Naive thymus-derived CD4-positive, alpha-beta T cell (primary cell): ENCODE data around the gene FIZ1. TPM values are rescaled to one million over a fixed set of nuclear protein-coding genes. Genes with fewer than 3 reads are reported as not detected.
A peak's percentile ranks its signal among the peaks of the same experiment; 100 is the strongest.

ENCODE experiments used
- ATAC-seq: fragments of 150-1000 bp; cut with Tn5 transposase; 2 replicates; pipeline ENCODE4 v1.10.0; 2021; ENCODE audit warnings: mild to moderate bottlenecking, moderate library complexity
- CTCF ChIA-PET: fragments of 350-600 bp; sonication (Branson Sonifier 250); formaldehyde crosslinking; loops from one replicate; lab custom pipeline; 2021; ENCODE audit warnings: antibody characterized with exemption; lab: Charles Lee
- POLR2A ChIA-PET: fragments of 350-600 bp; sonication (Branson Sonifier 250); formaldehyde crosslinking; loops from one replicate; lab custom pipeline; 2021; ENCODE audit warnings: antibody characterized with exemption, inconsistent platforms; lab: Charles Lee
- DNase-seq, 9 donors: peaks; one replicate each; pipeline versions ENCODE4 v3.0.0 to v3.0.0-alpha.2; 2020 to 2022; ENCODE audit warnings: mixed read lengths in 1 of 9
- H3K27ac ChIP-seq: one replicate; pipeline ENCODE4 v1.7.0; 2013; ENCODE audit warnings: mild to moderate bottlenecking, low read depth, low read length, moderate library complexity
- H3K27me3 ChIP-seq, 2 donors: one replicate each; pipeline ENCODE4 v1.7.0; 2013; ENCODE audit warnings: low read length in 2 of 2, mild to moderate bottlenecking in 2 of 2, moderate library complexity in 2 of 2; ENCODE audit not compliant: control insufficient read depth in 2 of 2, insufficient read depth in 2 of 2
- H3K36me3 ChIP-seq, 3 experiments: 1 replicate in 2 of 3; 2 replicates in 1 of 3; pipeline ENCODE4 v1.7.0; 2013; ENCODE audit warnings: low read length in 3 of 3, mild to moderate bottlenecking in 3 of 3, moderate library complexity in 1 of 3; ENCODE audit not compliant: insufficient read depth in 3 of 3, control insufficient read depth in 2 of 3
- H3K4me1 ChIP-seq, 2 donors: one replicate each; pipeline ENCODE4 v1.7.0; 2013; ENCODE audit warnings: low read length in 2 of 2, mild to moderate bottlenecking in 2 of 2, moderate library complexity in 1 of 2; ENCODE audit not compliant: control insufficient read depth in 2 of 2, insufficient read depth in 2 of 2
- H3K4me3 ChIP-seq: 2 replicates; pipeline ENCODE4 v1.7.0; 2013; ENCODE audit warnings: mild to moderate bottlenecking, low read length
- H3K9me3 ChIP-seq, 3 experiments: 1 replicate in 2 of 3; 2 replicates in 1 of 3; pipeline ENCODE4 v1.7.0; 2013; ENCODE audit warnings: low read length in 3 of 3; ENCODE audit not compliant: control insufficient read depth in 2 of 3
- H3K27ac Mint-ChIP-seq, 9 donors: one replicate each; pipeline ENCODE4 v1.8.0; 2020 to 2022; ENCODE audit warnings: mixed read lengths in 9 of 9, mild to moderate bottlenecking in 8 of 9, moderate library complexity in 5 of 9, inconsistent platforms in 2 of 9
- H3K27me3 Mint-ChIP-seq, 5 donors: one replicate each; pipeline ENCODE4 v1.8.0; 2021 to 2022; ENCODE audit warnings: mixed read lengths in 5 of 5, mild to moderate bottlenecking in 1 of 5
- H3K36me3 Mint-ChIP-seq, 5 donors: one replicate each; pipeline ENCODE4 v1.8.0; 2020 to 2022; ENCODE audit warnings: mixed read lengths in 5 of 5, mild to moderate bottlenecking in 3 of 5, inconsistent platforms in 1 of 5
- H3K4me1 Mint-ChIP-seq, 7 donors: one replicate each; pipeline ENCODE4 v1.8.0; 2020 to 2022; ENCODE audit warnings: mixed read lengths in 7 of 7, mild to moderate bottlenecking in 3 of 7, inconsistent platforms in 1 of 7
- H3K4me3 Mint-ChIP-seq, 10 donors: one replicate each; pipeline ENCODE4 v1.8.0; 2020 to 2022; ENCODE audit warnings: mild to moderate bottlenecking in 10 of 10, mixed read lengths in 10 of 10, moderate library complexity in 6 of 10, inconsistent platforms in 2 of 10
- H3K9me3 Mint-ChIP-seq, 11 donors: one replicate each; pipeline ENCODE4 v1.8.0; 2020 to 2022; ENCODE audit warnings: mixed read lengths in 11 of 11, mild to moderate bottlenecking in 4 of 11, inconsistent platforms in 1 of 11, moderate library complexity in 1 of 11
- intact Hi-C, 2 donors: fragments of 100-400 bp; cut with micrococcal nuclease; formaldehyde crosslinking; loops; one replicate each; pipeline ENCODE4 v1.15.1; 2023
- polyA plus RNA-seq, 2 donors: library from polyadenylated mRNA; unstranded; fragments of 300-500 nt; fragmentation: Illumina TruSeq; gene quantifications; one replicate each; pipeline ENCODE4 v1.2.3, GENCODE V29; 2021
- total RNA-seq, 6 experiments: library from RNA in 5 of 6; stranded (reverse) in 5 of 6; gene quantifications; 1 replicate in 5 of 6; 2 replicates in 1 of 6; pipeline ENCODE4 v1.2.3 and lab custom pipeline; 2021 to 2026

Gene FIZ1
- total and polyA plus RNA-seq, 7 experiments from 2014 or later, result 3.3 to 32.0 (median 10.6) TPM

- no peaks in the 10 kb centered on the region for H3K36me3 ChIP-seq
- H3K4me3 Mint-ChIP-seq, result no peak overlapping the region
- H3K4me3 ChIP-seq, result no peak overlapping the region
- peaks cover 0 to 10% (median 0%) of the 10 kb centered on the region in 7 donors for H3K4me1 Mint-ChIP-seq
- H3K9me3 ChIP-seq, result no peaks in the 10 kb centered on the region
- POLR2A ChIA-PET, result no interaction called here
- intact Hi-C loops, result no loop called here
- H3K36me3 Mint-ChIP-seq, result no peaks in the 10 kb centered on the region
- H3K27ac Mint-ChIP-seq, result peak overlapping the region in 1 of 9 donors; percentile 49
- no peaks in the 10 kb centered on the region for H3K4me1 ChIP-seq
- H3K27ac ChIP-seq, result no peak overlapping the region
- H3K27me3 ChIP-seq, result no peaks in the 10 kb centered on the region
- no peak for DNase-seq
- CTCF ChIA-PET, result no interaction called here
- H3K27me3 Mint-ChIP-seq, result peaks cover 11 to 35% (median 17%) of the 10 kb centered on the region in 5 donors
- peaks cover 0 to 6% (median 0%) of the 10 kb centered on the region in 11 donors for H3K9me3 Mint-ChIP-seq
- ATAC-seq, result peak; percentile 32
Measured at GRCh38 chr19:55546822-55547614, 52.3 kb downstream of the FIZ1 start.

DNA sequence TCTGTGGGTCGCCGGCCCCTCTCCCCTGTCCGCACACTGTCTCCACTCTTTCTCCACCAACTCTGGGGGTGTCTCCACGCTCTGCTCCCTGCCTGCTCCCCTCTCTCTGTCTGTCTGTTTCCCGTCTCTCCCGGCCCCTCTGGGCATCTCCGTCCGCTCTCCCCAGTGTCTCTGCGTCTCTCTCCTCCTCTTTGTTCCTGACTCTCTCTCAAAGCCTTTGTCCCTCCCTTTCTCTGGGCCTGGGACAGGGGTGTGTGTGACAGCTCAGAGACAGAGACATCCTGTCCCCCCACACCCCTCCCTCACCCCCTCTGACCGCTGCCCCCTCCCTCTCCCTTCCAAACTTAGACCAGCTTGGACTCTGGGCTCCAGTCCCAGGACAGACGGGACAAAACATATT is 53.3 kb downstream of the FIZ1 start:
- Mint-ChIP-seq H3K27me3 (peaks cover 11 to 35% (median 21%) of the 10 kb centered on the region in 5 donors), H3K4me1 (peaks cover 0 to 10% (median 0%) of the 10 kb centered on the region in 7 donors), H3K36me3 (no peaks in the 10 kb centered on the region), H3K9me3 (peaks cover 0 to 6% (median 0%) of the 10 kb centered on the region in 11 donors), H3K4me3 (no peak overlapping the region), H3K27ac (peak overlapping the region in 1 of 9 donors; percentile 25)
- H3K36me3 ChIP-seq, result no peaks in the 10 kb centered on the region
- H3K27me3 ChIP-seq, result no peaks in the 10 kb centered on the region
- ChIA-PET CTCF (no interaction called here), POLR2A (no interaction called here)
- intact Hi-C loops, result no loop called here
- ATAC-seq (no peak), DNase-seq (no peak)
- no peaks in the 10 kb centered on the region for H3K9me3 ChIP-seq
- H3K4me3 ChIP-seq, result no peak overlapping the region
- no peak overlapping the region for H3K27ac ChIP-seq
- H3K4me1 ChIP-seq, result no peaks in the 10 kb centered on the region

DNA sequence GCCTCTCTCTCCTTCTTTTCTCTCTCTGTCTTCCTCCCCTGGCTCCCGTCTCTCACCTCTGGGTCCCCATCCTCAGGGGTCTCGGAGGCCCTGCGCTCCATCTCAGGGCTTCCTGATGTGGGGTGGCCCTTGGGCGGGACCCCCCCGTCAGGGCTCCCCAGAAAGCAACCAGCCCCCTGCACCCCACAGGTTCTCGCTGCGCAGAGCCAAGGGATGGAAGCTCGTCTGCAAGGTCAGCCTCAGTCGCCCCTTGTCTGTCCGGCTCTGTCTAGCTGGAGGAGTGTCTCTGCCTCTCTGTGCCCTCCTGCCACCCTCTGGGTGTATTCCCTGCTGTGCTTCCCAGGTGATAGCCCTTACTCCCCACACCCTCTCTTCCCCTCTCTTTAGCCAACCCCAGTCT is 53.9 kb downstream of the FIZ1 start, which contains the start of gene SBK3:
Gene SBK3, minus strand, starts transcription at position 101 of the 400 bp plus-strand sequence. Its CDS starts 0 bp downstream, at position 101.
- Histone ChIP-seq H3K36me3 (no peaks in the 10 kb centered on the region), H3K27me3 (no peaks in the 10 kb centered on the region), H3K4me1 (no peaks in the 10 kb centered on the region), H3K4me3 (no peak within 1 kb of the TSS), H3K9me3 (no peaks in the 10 kb centered on the region), H3K27ac (no peak within 1 kb of the TSS)
- Mint-ChIP-seq H3K36me3 (no peaks in the 10 kb centered on the region), H3K4me1 (peaks cover 0 to 10% (median 0%) of the 10 kb centered on the region in 7 donors), H3K27ac (peak within 1 kb of the TSS in 2 of 9 donors; percentile 23 to 25), H3K27me3 (peaks cover 11 to 38% (median 21%) of the 10 kb centered on the region in 5 donors), H3K9me3 (peaks cover 0 to 6% (median 0%) of the 10 kb centered on the region in 11 donors), H3K4me3 (no peak within 1 kb of the TSS)
- intact Hi-C loops, result no loop called here
- CTCF ChIA-PET, result no interaction called here
- DNase-seq (no peak), ATAC-seq (no peak)
- POLR2A ChIA-PET, result no interaction called here

DNA sequence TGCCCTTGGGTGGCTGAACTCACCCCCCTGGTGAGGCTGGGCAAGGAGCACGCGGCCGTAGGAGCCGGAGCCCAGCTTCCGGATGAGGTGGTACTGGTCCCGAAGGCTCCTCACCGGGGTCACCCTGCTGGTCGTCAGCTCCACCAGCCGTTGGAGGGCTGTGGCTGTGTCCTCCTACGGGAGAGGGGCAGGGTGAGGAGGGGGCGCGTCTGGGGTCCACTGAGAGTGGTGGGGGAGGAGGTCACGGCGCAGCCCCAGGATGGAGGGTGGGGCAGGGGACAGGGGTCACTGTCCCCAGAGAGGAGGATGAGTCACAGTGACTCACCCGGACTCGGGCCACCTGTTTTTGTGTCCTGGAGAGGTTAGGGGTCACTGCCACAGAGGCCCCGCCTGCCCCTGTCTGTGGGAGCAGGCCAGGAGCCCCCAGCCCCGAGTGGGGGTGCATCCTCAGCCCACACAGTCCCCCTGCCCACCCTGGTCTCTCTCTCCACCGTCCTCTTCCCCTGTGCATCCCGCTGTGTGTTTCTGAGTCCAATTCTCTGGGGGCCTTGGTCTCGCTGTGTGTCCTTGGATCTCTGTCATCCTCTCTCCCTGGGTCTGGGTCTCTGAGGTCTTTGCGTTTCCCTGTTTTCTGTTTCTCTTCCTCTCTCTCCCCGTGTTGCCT is 54.4 kb downstream of the FIZ1 start:
- H3K27ac Mint-ChIP-seq, result peak overlapping the region in 1 of 9 donors; percentile 23
- peaks cover 0 to 6% (median 0%) of the 10 kb centered on the region in 11 donors for H3K9me3 Mint-ChIP-seq
- ATAC-seq (no peak), DNase-seq (no peak)
- Histone ChIP-seq H3K36me3 (no peaks in the 10 kb centered on the region), H3K27me3 (no peaks in the 10 kb centered on the region), H3K4me1 (no peaks in the 10 kb centered on the region), H3K4me3 (no peak overlapping the region), H3K27ac (no peak overlapping the region), H3K9me3 (no peaks in the 10 kb centered on the region)
- CTCF ChIA-PET, result no interaction called here
- POLR2A ChIA-PET, result no interaction called here
- intact Hi-C loops, result no loop called here
- H3K36me3 Mint-ChIP-seq, result no peaks in the 10 kb centered on the region
- no peak overlapping the region for H3K4me3 Mint-ChIP-seq
- peaks cover 0 to 10% (median 0%) of the 10 kb centered on the region in 7 donors for H3K4me1 Mint-ChIP-seq
- H3K27me3 Mint-ChIP-seq, result peaks cover 11 to 38% (median 21%) of the 10 kb centered on the region in 5 donors

GRCh38 chr19:55544014-55544413 is 55.3 kb downstream of the FIZ1 start:
- ATAC-seq (no peak), DNase-seq (no peak)
- H3K9me3 Mint-ChIP-seq, result peaks cover 0 to 6% (median 0%) of the 10 kb centered on the region in 11 donors
- no peak overlapping the region for H3K27ac ChIP-seq
- H3K4me1 ChIP-seq, result no peaks in the 10 kb centered on the region
- H3K9me3 ChIP-seq, result no peaks in the 10 kb centered on the region
- no peak overlapping the region for H3K4me3 Mint-ChIP-seq
- H3K4me3 ChIP-seq, result no peak overlapping the region
- CTCF ChIA-PET, result no interaction called here
- no peaks in the 10 kb centered on the region for H3K27me3 ChIP-seq
- no peaks in the 10 kb centered on the region for H3K36me3 ChIP-seq
- no peaks in the 10 kb centered on the region for H3K36me3 Mint-ChIP-seq
- no peak overlapping the region for H3K27ac Mint-ChIP-seq
- H3K4me1 Mint-ChIP-seq, result peaks cover 0 to 10% (median 0%) of the 10 kb centered on the region in 7 donors
- intact Hi-C loops, result no loop called here
- H3K27me3 Mint-ChIP-seq, result peaks cover 11 to 38% (median 21%) of the 10 kb centered on the region in 5 donors
- POLR2A ChIA-PET, result no interaction called here

GRCh38 chr19:55543567-55543966 is 55.8 kb downstream of the FIZ1 start:
- intact Hi-C loops, result no loop called here
- CTCF ChIA-PET, result no interaction called here

More at GRCh38 chr19:55543567-55543966, 55.8 kb downstream of the FIZ1 start:
- Histone ChIP-seq H3K27me3 (no peaks in the 10 kb centered on the region), H3K36me3 (no peaks in the 10 kb centered on the region), H3K9me3 (no peaks in the 10 kb centered on the region), H3K4me3 (no peak overlapping the region), H3K4me1 (no peaks in the 10 kb centered on the region), H3K27ac (no peak overlapping the region)
- Mint-ChIP-seq H3K9me3 (peaks cover 0 to 6% (median 0%) of the 10 kb centered on the region in 11 donors), H3K36me3 (no peaks in the 10 kb centered on the region), H3K4me1 (peaks cover 0 to 10% (median 0%) of the 10 kb centered on the region in 7 donors), H3K4me3 (no peak overlapping the region), H3K27me3 (peaks cover 11 to 38% (median 21%) of the 10 kb centered on the region in 5 donors), H3K27ac (no peak overlapping the region)
- ATAC-seq (no peak), DNase-seq (no peak)
- POLR2A ChIA-PET, result no interaction called here
